ENCODE data around the gene GPR12.

DNA sequence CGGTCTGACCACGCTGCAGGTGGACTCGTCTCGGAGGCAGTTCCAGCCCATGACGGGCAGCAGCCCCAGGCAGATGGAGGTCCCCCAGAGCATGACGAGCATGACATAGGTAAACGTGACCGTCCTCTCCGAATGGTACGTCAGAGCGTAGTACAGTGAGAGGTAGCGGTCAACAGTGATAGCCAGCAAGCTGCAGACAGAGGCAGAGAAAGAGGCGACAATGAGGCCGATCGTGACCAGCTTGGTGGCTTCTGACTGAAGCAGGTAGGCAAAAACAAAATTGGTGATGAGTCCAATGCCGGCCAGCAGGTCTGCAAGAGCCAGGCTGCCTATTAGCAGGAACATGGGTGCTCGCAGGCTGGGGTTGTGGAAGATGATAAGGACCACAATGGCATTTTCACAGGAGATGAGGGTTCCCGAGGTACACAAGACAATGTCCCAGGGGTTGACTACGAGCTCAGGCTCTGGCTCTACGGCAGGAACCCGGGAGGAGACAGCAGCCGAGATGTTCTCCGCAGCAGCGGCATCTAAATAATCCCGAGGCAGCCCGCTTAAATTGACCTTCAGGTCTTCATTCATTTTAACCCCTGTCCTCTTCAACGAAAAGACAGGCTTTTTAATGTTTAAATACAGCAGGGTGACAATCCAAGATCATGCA lies 1.2 kb downstream of the GPR12 start:
- TF ChIP-seq, protein P1, sequence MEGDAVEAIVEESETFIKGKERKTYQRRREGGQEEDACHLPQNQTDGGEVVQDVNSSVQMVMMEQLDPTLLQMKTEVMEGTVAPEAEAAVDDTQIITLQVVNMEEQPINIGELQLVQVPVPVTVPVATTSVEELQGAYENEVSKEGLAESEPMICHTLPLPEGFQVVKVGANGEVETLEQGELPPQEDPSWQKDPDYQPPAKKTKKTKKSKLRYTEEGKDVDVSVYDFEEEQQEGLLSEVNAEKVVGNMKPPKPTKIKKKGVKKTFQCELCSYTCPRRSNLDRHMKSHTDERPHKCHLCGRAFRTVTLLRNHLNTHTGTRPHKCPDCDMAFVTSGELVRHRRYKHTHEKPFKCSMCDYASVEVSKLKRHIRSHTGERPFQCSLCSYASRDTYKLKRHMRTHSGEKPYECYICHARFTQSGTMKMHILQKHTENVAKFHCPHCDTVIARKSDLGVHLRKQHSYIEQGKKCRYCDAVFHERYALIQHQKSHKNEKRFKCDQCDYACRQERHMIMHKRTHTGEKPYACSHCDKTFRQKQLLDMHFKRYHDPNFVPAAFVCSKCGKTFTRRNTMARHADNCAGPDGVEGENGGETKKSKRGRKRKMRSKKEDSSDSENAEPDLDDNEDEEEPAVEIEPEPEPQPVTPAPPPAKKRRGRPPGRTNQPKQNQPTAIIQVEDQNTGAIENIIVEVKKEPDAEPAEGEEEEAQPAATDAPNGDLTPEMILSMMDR (IDR thresholded peaks at IDR 0.05; ENCODE audit: low read depth, low read length, poor library complexity, severe bottlenecking), result no peak
- no peak for TF ChIP-seq EZH2phosphoT487 (IDR thresholded peaks at IDR 0.05; ENCODE audit: borderline replicate concordance, low read length)

Measured in DOHH2 (cell line).